Activated naive CD4-positive, alpha-beta T cell treated with Interleukin-2 at 50 U/mL for 16 hours (primary cell): ENCODE measurements around the gene SOX10.

ENCODE experiments used
- DNase-seq: peaks from one replicate; pipeline ENCODE4 v3.0.0-alpha.2; 2020

The SOX10 gene

GRCh38 chr22:37983860-37984791 lies at the start of gene SOX10:
Gene SOX10, minus strand, starts transcription at chr22:37984555. Its CDS starts 771 bp downstream, at chr22:37983784.
- no peak for DNase-seq

GRCh38 chr22:38033522-38034277 lies 49.3 kb upstream of the SOX10 start:
- DNase-seq, result no peak

GRCh38 chr22:38032681-38033521 lies 48.5 kb upstream of the SOX10 start:
- no peak for DNase-seq

GRCh38 chr22:38031491-38031890 lies 47.1 kb upstream of the SOX10 start:
- no peak for DNase-seq

GRCh38 chr22:38030311-38031133 lies 46.2 kb upstream of the SOX10 start:
- no peak for DNase-seq

GRCh38 chr22:38029901-38030300 lies 45.5 kb upstream of the SOX10 start:
- no peak for DNase-seq

GRCh38 chr22:38029370-38029769 lies 45.0 kb upstream of the SOX10 start:
- DNase-seq, result no peak

- no peak for DNase-seq
Measured at GRCh38 chr22:38028344-38029130, 44.2 kb upstream of the SOX10 start.

GRCh38 chr22:38027487-38027886 lies 43.1 kb upstream of the SOX10 start:
- DNase-seq, result no peak

GRCh38 chr22:38026130-38027111 lies 42.1 kb upstream of the SOX10 start:
- no peak for DNase-seq

GRCh38 chr22:38025514-38025913 lies 41.2 kb upstream of the SOX10 start:
- no peak for DNase-seq

GRCh38 chr22:38023045-38023444 lies 38.7 kb upstream of the SOX10 start:
- no peak for DNase-seq

- no peak for DNase-seq
Measured at GRCh38 chr22:38021206-38021605, 36.9 kb upstream of the SOX10 start.

- no peak for DNase-seq
Measured at GRCh38 chr22:38018938-38019827, 34.8 kb upstream of the SOX10 start.

- DNase-seq, result no peak
Measured at GRCh38 chr22:38017939-38018885, 33.9 kb upstream of the SOX10 start.

GRCh38 chr22:38017272-38017920 lies 33.0 kb upstream of the SOX10 start:
- no peak for DNase-seq
